Common myeloid progenitor, CD34-positive (primary cell): ENCODE data around the gene LMCD1.

Source experiments
- CTCF ChIA-PET: fragments of 350-600 bp; sonication (Branson Sonifier 250); formaldehyde crosslinking; loops from one replicate; lab custom pipeline; 2021; ENCODE audit warnings: antibody characterized with exemption; lab: Charles Lee
- POLR2A ChIA-PET: fragments of 350-600 bp; sonication (Branson Sonifier 250); formaldehyde crosslinking; loops from one replicate; lab custom pipeline; 2021; ENCODE audit warnings: antibody characterized with exemption; lab: Charles Lee
- DNase-seq, 3 donors: peaks; one replicate each; pipeline versions ENCODE4 v3.0.0 to v3.0.0-alpha.2; 2013
- H3K27ac ChIP-seq, 2 experiments: 1 replicate in 1 of 2; 2 replicates in 1 of 2; pipeline ENCODE4 v1.7.0; 2013; ENCODE audit warnings: inconsistent platforms in 2 of 2, low read length in 2 of 2, mild to moderate bottlenecking in 2 of 2, low read depth in 1 of 2, moderate library complexity in 1 of 2; ENCODE audit not compliant: severe bottlenecking in 2 of 2, insufficient read depth in 1 of 2, poor library complexity in 1 of 2
- H3K27me3 ChIP-seq, 5 experiments: replicated peaks in 2 of 5; 1 replicate in 3 of 5; 2 replicates in 2 of 5; pipeline versions ENCODE4 v1.6.1 to v1.7.0; 2013; ENCODE audit warnings: low read length in 4 of 5, mild to moderate bottlenecking in 2 of 5, moderate library complexity in 2 of 5, inconsistent platforms in 1 of 5; ENCODE audit not compliant: insufficient read depth in 5 of 5, control insufficient read depth in 4 of 5
- H3K36me3 ChIP-seq, 4 experiments: 1 replicate in 2 of 4; 2 replicates in 2 of 4; pipeline versions ENCODE4 v1.6.1 to v1.7.0; 2013; ENCODE audit warnings: low read length in 3 of 4, control low read depth in 1 of 4, mild to moderate bottlenecking in 1 of 4; ENCODE audit not compliant: control insufficient read depth in 4 of 4, insufficient read depth in 4 of 4
- H3K4me1 ChIP-seq, 4 experiments: 1 replicate in 3 of 4; 2 replicates in 1 of 4; pipeline versions ENCODE4 v1.6.1 to v1.7.1; 2013; ENCODE audit warnings: low read length in 3 of 4, mild to moderate bottlenecking in 3 of 4, control low read depth in 1 of 4, inconsistent platforms in 1 of 4, moderate library complexity in 1 of 4; ENCODE audit not compliant: control insufficient read depth in 4 of 4, insufficient read depth in 4 of 4; ENCODE audit errors: control extremely low read depth in 1 of 4
- H3K4me3 ChIP-seq, 7 experiments: 1 replicate in 4 of 7; 2 replicates in 3 of 7; pipeline versions ENCODE4 v1.5.1 to v1.7.0; 2013; ENCODE audit warnings: mild to moderate bottlenecking in 7 of 7, low read length in 6 of 7, moderate library complexity in 6 of 7, inconsistent platforms in 2 of 7, low read depth in 2 of 7, control low read depth in 1 of 7; ENCODE audit not compliant: insufficient read depth in 4 of 7, control insufficient read depth in 1 of 7; ENCODE audit errors: extremely low read depth in 1 of 7
- H3K9me3 ChIP-seq, 5 experiments: 1 replicate in 4 of 5; 2 replicates in 1 of 5; pipeline versions ENCODE4 v1.6.1 to v1.7.1; 2013; ENCODE audit warnings: low read length in 4 of 5, mild to moderate bottlenecking in 2 of 5, inconsistent platforms in 1 of 5, low read depth in 1 of 5, moderate library complexity in 1 of 5; ENCODE audit not compliant: control insufficient read depth in 4 of 5, insufficient read depth in 2 of 5; ENCODE audit errors: control extremely low read depth in 1 of 5
- WGBS: methylation state at CpG from one replicate; pipeline ENCODE4 v1.1.5; 2013; ENCODE audit not compliant: insufficient coverage; 5-methylcytosine and 5-hydroxymethylcytosine counted together

The LMCD1 gene

GRCh38 chr3:8488411-8488810 lies 13.2 kb upstream of the LMCD1 start:
- Histone ChIP-seq H3K36me3 (no peaks in the 10 kb centered on the region), H3K9me3 (no peaks in the 10 kb centered on the region), H3K4me1 (no peaks in the 10 kb centered on the region), H3K27ac (no peak overlapping the region), H3K4me3 (no peak overlapping the region), H3K27me3 (no peaks in the 10 kb centered on the region)
- ChIA-PET CTCF (interaction anchor here (1.1 to 1.2 kb wide), 2 partner anchors 17 to 132 kb away, joined by 3 read pairs; no protein-coding TSS in a partner anchor), POLR2A (no interaction called here)
- WGBS = 93% methylated on average over 2 of the region's 3 CpGs
- no peak for DNase-seq

- Histone ChIP-seq H3K4me3 (no peak overlapping the region), H3K9me3 (no peaks in the 10 kb centered on the region), H3K27me3 (no peaks in the 10 kb centered on the region), H3K36me3 (no peaks in the 10 kb centered on the region), H3K4me1 (no peaks in the 10 kb centered on the region), H3K27ac (no peak overlapping the region)
- ChIA-PET CTCF (interaction anchor here (1.1 to 1.2 kb wide), 2 partner anchors 16 to 132 kb away, joined by 3 read pairs; no protein-coding TSS in a partner anchor), POLR2A (no interaction called here)
- no peak for DNase-seq
- WGBS = 100% methylated on average over 3 of the region's 5 CpGs
Measured at GRCh38 chr3:8488877-8489276, 12.7 kb upstream of the LMCD1 start.

GRCh38 chr3:8489278-8489792 lies 12.3 kb upstream of the LMCD1 start:
- ChIA-PET CTCF (interaction anchor here (1.1 to 1.2 kb wide), 2 partner anchors 16 to 132 kb away, joined by 3 read pairs; no protein-coding TSS in a partner anchor), POLR2A (no interaction called here)
- Histone ChIP-seq H3K36me3 (no peaks in the 10 kb centered on the region), H3K9me3 (no peaks in the 10 kb centered on the region), H3K27ac (no peak overlapping the region), H3K27me3 (no peaks in the 10 kb centered on the region), H3K4me1 (no peaks in the 10 kb centered on the region), H3K4me3 (no peak overlapping the region)
- no peak for DNase-seq
- no CpG with 5 or more reads among the region's 2 CpGs for WGBS

- WGBS = 97% methylated on average over 4 of the region's 4 CpGs
- Histone ChIP-seq H3K4me1 (no peaks in the 10 kb centered on the region), H3K9me3 (no peaks in the 10 kb centered on the region), H3K4me3 (no peak overlapping the region), H3K27me3 (no peaks in the 10 kb centered on the region), H3K36me3 (no peaks in the 10 kb centered on the region), H3K27ac (no peak overlapping the region)
- POLR2A ChIA-PET = no interaction called here
- CTCF ChIA-PET = no interaction called here
- DNase-seq = no peak
Measured at GRCh38 chr3:8490079-8490552, 11.5 kb upstream of the LMCD1 start.

GRCh38 chr3:8491271-8492144 lies 10.1 kb upstream of the LMCD1 start:
- 95% methylated on average over 9 of the region's 9 CpGs for WGBS
- no peaks in the 10 kb centered on the region for H3K9me3 ChIP-seq
- H3K27ac ChIP-seq = no peak overlapping the region
- H3K27me3 ChIP-seq = peaks cover 0 to 4% (median 0%) of the 10 kb centered on the region in 5 experiments
- CTCF ChIA-PET = no interaction called here
- H3K4me3 ChIP-seq = no peak overlapping the region
- H3K36me3 ChIP-seq = no peaks in the 10 kb centered on the region
- DNase-seq = no peak
- no peaks in the 10 kb centered on the region for H3K4me1 ChIP-seq
- POLR2A ChIA-PET = no interaction called here

GRCh38 chr3:8492744-8493511 lies 8.7 kb upstream of the LMCD1 start:
- POLR2A ChIA-PET = no interaction called here
- Histone ChIP-seq H3K27ac (no peak overlapping the region), H3K27me3 (peaks cover 0 to 4% (median 0%) of the 10 kb centered on the region in 5 experiments), H3K9me3 (no peaks in the 10 kb centered on the region), H3K4me1 (no peaks in the 10 kb centered on the region), H3K4me3 (no peak overlapping the region), H3K36me3 (no peaks in the 10 kb centered on the region)
- 96% methylated on average over 5 of the region's 7 CpGs for WGBS
- DNase-seq = no peak
- CTCF ChIA-PET = no interaction called here
